HFFc6 (cell line): ENCODE results near the gene SPAG9. TPM values are rescaled to one million over a fixed set of nuclear protein-coding genes. Genes with fewer than 3 reads are reported as not detected.
A peak's percentile ranks its signal among the peaks of the same experiment; 100 is the strongest.

Source experiments
- DNase-seq: peaks from one replicate; pipeline ENCODE4 v3.0.0-alpha.2; 2018
- H3K27ac Mint-ChIP-seq: 2 replicates; pipeline ENCODE4 v1.8.0; 2020; ENCODE audit warnings: mild to moderate bottlenecking, mixed read lengths
- H3K27me3 Mint-ChIP-seq: 2 replicates; pipeline ENCODE4 v1.8.0; 2021; ENCODE audit warnings: mild to moderate bottlenecking, moderate library complexity, mixed read lengths; ENCODE audit not compliant: insufficient read depth
- H3K36me3 Mint-ChIP-seq: 2 replicates; pipeline ENCODE4 v1.8.0; 2021; ENCODE audit warnings: low read depth, mixed read lengths
- H3K4me1 Mint-ChIP-seq: 2 replicates; pipeline ENCODE4 v1.8.0; 2020; ENCODE audit warnings: low read depth, mixed read lengths
- H3K4me3 Mint-ChIP-seq: 2 replicates; pipeline ENCODE4 v1.8.0; 2020; ENCODE audit warnings: mild to moderate bottlenecking, moderate library complexity, mixed read lengths
- H3K9me3 Mint-ChIP-seq: 2 replicates; pipeline ENCODE4 v1.8.0; 2020; ENCODE audit warnings: mild to moderate bottlenecking, mixed read lengths
- total RNA-seq, 6 experiments: library from RNA; stranded (reverse); fragmentation: NEBNext Ultra II Directional; extraction: Animal tissue kit (Norgen Biotek cat#: 25700); gene quantifications; 2 replicates in 1 of 6; 3 replicates in 5 of 6; pipeline ENCODE4 v1.2.3, GENCODE V29; 2021
- TF ChIP-seq, protein P1 (sequence below): fragments of 200-600 bp; sonication (generic); IDR thresholded peaks from 2 replicates; pipeline ENCODE4 v1.5.0; 2021; ENCODE audit warnings: antibody characterized with exemption, mild to moderate bottlenecking

SPAG9 gene
- total RNA-seq, 6 experiments from 2014 or later = 54.3 to 78.1 (median 61.3) TPM

DNA sequence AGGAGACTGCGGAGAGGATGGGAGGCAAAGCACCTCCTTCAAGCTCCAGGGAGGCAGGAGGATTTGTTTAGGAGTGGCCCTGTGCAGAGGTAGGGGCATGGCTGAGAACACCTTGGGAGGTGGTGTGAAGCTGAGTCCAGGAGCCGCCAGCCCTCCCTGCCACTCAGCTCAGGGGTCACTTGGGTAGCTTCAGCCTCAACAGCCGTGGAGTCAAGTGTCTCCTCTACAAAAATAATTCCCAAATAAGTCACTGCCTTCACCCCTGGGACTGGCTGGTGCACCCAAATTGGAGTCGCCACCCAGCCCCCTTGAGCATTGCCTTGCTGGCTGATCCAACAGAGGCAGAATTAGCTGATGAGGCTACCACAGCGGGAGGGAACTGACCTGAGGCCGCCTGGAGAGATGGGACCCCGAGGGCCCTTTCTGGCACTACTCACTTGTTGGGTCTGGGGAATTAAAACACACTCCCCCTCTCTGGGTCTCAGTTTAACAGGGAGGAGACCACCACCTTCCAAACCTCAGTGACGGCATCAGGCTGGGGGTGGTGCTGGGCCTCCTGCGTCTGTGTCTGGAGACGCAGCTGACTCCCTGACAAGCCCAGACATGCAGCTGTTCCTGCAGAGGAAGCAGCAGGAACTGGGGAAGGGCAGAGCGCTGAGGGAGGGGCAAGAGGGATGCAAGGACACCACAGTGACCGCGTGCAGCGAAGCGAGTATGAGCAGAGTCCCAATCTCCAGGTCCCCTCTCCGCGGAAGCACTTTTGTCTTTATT is 166.7 kb downstream of the SPAG9 start:
- TF ChIP-seq, protein P1, sequence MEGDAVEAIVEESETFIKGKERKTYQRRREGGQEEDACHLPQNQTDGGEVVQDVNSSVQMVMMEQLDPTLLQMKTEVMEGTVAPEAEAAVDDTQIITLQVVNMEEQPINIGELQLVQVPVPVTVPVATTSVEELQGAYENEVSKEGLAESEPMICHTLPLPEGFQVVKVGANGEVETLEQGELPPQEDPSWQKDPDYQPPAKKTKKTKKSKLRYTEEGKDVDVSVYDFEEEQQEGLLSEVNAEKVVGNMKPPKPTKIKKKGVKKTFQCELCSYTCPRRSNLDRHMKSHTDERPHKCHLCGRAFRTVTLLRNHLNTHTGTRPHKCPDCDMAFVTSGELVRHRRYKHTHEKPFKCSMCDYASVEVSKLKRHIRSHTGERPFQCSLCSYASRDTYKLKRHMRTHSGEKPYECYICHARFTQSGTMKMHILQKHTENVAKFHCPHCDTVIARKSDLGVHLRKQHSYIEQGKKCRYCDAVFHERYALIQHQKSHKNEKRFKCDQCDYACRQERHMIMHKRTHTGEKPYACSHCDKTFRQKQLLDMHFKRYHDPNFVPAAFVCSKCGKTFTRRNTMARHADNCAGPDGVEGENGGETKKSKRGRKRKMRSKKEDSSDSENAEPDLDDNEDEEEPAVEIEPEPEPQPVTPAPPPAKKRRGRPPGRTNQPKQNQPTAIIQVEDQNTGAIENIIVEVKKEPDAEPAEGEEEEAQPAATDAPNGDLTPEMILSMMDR = no peak
- DNase-seq = no peak
- H3K4me3 Mint-ChIP-seq = peak overlapping the region; percentile 52
- H3K4me1 Mint-ChIP-seq = peaks cover 70% of the 10 kb centered on the region
- H3K27ac Mint-ChIP-seq = peak overlapping the region; percentile 98
- H3K36me3 Mint-ChIP-seq = no peaks in the 10 kb centered on the region
- peaks cover 3% of the 10 kb centered on the region; the same call in 1 of the 2 replicates for H3K27me3 Mint-ChIP-seq
- H3K9me3 Mint-ChIP-seq = no peaks in the 10 kb centered on the region

DNA sequence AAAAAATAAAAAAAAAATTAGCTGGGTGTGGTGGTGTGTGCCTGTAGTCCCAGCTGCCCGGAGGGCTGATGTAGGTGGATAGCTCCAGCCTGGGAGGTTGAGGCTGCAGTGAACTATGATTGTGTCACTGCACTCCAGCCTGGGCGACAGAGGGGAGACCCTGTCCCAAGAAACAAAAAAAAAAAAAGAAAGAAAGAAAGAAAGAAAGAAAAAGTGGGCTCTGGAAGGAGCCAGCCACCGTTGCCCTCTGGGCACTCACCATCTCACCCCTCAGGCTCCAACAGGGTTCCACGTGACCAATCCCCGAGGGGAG is 167.2 kb downstream of the SPAG9 start:
- TF ChIP-seq, protein P1 = no peak
- no peak for DNase-seq
- H3K36me3 Mint-ChIP-seq = no peaks in the 10 kb centered on the region
- H3K4me3 Mint-ChIP-seq = no peak overlapping the region
- peak overlapping the region; percentile 98 for H3K27ac Mint-ChIP-seq
- H3K4me1 Mint-ChIP-seq = peaks cover 76% of the 10 kb centered on the region
- peaks cover 3% of the 10 kb centered on the region; the same call in 1 of the 2 replicates for H3K27me3 Mint-ChIP-seq
- no peaks in the 10 kb centered on the region for H3K9me3 Mint-ChIP-seq

DNA sequence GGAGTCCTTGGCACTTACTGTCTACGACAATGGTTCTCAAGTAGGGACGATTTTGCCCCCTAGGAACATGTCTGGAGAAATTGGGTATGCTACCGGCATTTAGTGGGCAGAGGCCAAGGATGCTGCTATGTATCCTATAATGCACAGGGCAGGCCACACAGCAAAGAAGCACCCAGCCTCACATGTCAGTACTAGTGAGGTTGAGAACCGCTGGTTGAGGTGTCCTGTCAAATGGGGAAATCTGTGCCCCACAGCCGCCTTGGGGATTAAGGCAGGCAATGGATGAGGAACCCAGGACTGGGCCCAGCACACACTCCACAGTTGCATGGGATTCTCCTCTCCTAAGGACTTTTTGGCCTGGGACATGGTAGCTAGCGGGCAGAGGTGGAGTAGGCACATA is 167.8 kb downstream of the SPAG9 start:
- H3K36me3 Mint-ChIP-seq = no peaks in the 10 kb centered on the region
- no peak for DNase-seq
- H3K27me3 Mint-ChIP-seq = peaks cover 3% of the 10 kb centered on the region; the same call in 1 of the 2 replicates
- H3K9me3 Mint-ChIP-seq = no peaks in the 10 kb centered on the region
- H3K27ac Mint-ChIP-seq = peak overlapping the region; percentile 98
- H3K4me3 Mint-ChIP-seq = no peak overlapping the region
- peaks cover 81% of the 10 kb centered on the region for H3K4me1 Mint-ChIP-seq
- TF ChIP-seq, protein P1 = no peak

DNA sequence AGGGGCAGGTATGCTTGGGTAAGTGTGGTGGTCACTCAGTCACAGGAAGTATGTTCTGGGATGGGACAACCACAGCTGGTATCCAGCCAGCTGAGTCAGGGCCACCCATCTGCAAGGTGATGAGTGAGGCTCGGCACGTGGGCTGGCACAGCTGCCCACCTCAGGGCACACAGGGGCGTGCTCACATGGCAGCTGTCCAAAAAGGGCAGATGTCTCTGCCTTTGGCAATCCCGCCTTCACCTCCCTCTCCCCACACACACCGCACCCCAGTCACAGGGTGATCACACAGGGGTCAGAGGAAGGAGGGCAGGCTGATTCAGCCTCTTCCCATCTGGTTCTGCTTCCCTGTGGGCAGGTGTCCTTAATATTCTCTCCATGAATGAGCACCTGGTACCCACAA is 168.7 kb downstream of the SPAG9 start:
- H3K4me3 Mint-ChIP-seq = no peak overlapping the region
- peaks cover 85% of the 10 kb centered on the region for H3K4me1 Mint-ChIP-seq
- H3K27me3 Mint-ChIP-seq = peaks cover 3% of the 10 kb centered on the region; the same call in 1 of the 2 replicates
- no peaks in the 10 kb centered on the region for H3K36me3 Mint-ChIP-seq
- H3K9me3 Mint-ChIP-seq = no peaks in the 10 kb centered on the region
- TF ChIP-seq, protein P1 = no peak
- H3K27ac Mint-ChIP-seq = peak overlapping the region; percentile 98
- DNase-seq = no peak

DNA sequence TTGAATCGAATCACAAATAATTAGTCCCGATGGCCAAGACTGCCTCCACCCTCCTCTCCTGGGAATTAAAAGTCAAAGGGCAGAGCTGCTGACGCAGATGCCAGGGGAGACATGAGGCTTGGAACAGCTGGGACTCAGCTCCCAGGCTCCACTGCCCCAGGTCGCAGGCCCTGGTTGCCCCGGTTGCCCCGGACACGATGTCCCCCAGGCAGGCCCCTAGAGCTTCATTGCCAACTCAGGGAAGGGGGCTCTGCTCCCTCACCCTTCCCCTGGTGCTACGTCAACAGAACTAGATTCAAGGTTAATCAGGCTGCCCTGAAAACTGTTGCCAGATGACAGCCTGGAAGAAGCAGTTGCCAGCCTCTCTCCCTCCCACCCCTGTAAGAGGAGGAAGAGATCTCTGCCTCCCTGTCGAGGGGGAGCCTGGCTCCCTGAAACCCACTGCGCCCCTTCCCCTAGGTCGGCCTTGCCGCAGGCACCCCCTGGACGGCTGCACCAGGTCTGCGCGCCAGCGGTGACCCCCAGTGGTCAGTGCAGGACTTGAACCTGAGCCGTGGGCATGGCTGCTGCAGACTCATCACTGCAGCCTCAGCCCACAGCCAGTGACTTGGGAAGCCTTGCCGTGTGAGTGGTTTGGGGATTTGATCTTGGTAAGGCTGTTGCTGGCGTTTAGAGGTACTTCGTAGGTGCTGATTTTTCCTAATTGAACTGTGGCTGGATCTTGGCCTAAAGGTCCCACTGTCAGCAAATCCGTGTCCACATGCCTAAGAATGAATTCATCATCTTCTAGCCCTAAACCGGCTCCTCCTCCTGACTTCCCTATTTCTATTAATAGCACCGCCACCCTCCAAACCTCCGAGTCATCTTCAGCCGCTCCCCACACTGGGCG is 170.4 kb downstream of the SPAG9 start:
- Mint-ChIP-seq H3K27me3 (peaks cover 3% of the 10 kb centered on the region; the same call in 1 of the 2 replicates), H3K27ac (peak overlapping the region; percentile 98), H3K4me3 (peak overlapping the region; percentile 52), H3K4me1 (peaks cover 75% of the 10 kb centered on the region), H3K9me3 (no peaks in the 10 kb centered on the region), H3K36me3 (no peaks in the 10 kb centered on the region)
- TF ChIP-seq, protein P1 = peak; percentile 92
- peak; percentile 95 for DNase-seq
